A549 (cell line): Measurements from ENCODE around the gene PHYKPL. TPM values are rescaled to one million over a fixed set of nuclear protein-coding genes. Genes with fewer than 3 reads are reported as not detected.

Experiments
- ATAC-seq, 2 experiments: fragments of 200-7000 bp in 1 of 2; fragments of >200 bp in 1 of 2; cut with Nextera tagmentation in 1 of 2; cut with Tn5 transposase in 1 of 2; 3 replicates each; pipeline versions ENCODE4 v1.8.0 to v1.9.1; 2018 to 2020; ENCODE audit warnings: mild to moderate bottlenecking in 1 of 2, moderate library complexity in 1 of 2
- CTCF ChIA-PET: fragments of 300-600 bp; sonication (Branson Sonifier 250); formaldehyde crosslinking; extraction: SDS; loops from one replicate; lab custom pipeline; 2021; ENCODE audit warnings: antibody characterized with exemption, inconsistent platforms; lab: Yijun Ruan, JAX
- POLR2A ChIA-PET: fragments of 350-600 bp; formaldehyde crosslinking; extraction: SDS; loops from one replicate; lab custom pipeline; 2021; ENCODE audit warnings: antibody characterized with exemption, inconsistent platforms; lab: Yijun Ruan, JAX
- DNase-seq, 2 experiments: peaks; one replicate each; pipeline versions ENCODE4 v3.0.0 to v3.0.0-alpha.2; 2011 to 2016; ENCODE audit warnings: low read depth in 1 of 2, low spot score in 1 of 2
- FAIRE-seq: peaks from 2 replicates; lab custom pipeline; 2011; peaks lifted over from hg19 to GRCh38; lab: Jason Lieb, UNC
- H3K27ac ChIP-seq, 2 experiments: fragments of >200 bp; sonication (Bioruptor Twin); formaldehyde crosslinking; 3 replicates each; pipeline ENCODE4 v1.5.1; 2016 to 2017
- H3K4me1 ChIP-seq: fragments of >200 bp; sonication (Bioruptor Twin); formaldehyde crosslinking; 3 replicates; pipeline ENCODE4 v1.6.1; 2016
- H3K4me2 ChIP-seq: fragments of >200 bp; sonication (Bioruptor Twin); formaldehyde crosslinking; 3 replicates; pipeline ENCODE4 v1.6.1; 2016
- H3K4me3 ChIP-seq: fragments of >200 bp; sonication (Bioruptor Twin); formaldehyde crosslinking; 3 replicates; pipeline ENCODE4 v1.5.1; 2016
- H3K9me3 ChIP-seq: fragments of >200 bp; sonication (Bioruptor Twin); formaldehyde crosslinking; 3 replicates; pipeline ENCODE4 v1.6.1; 2016
- CBX2 ChIP-seq: fragments of 200-600 bp; sonication (generic); IDR thresholded peaks from 2 replicates; pipeline ENCODE4 v1.6.1; 2016; ENCODE audit warnings: low read depth, mild to moderate bottlenecking, borderline replicate concordance
- MAZ ChIP-seq: fragments of 150-350 bp; IDR thresholded peaks from 2 replicates; pipeline ENCODE4 v1.6.1; 2014; ENCODE audit warnings: antibody characterized with exemption, low read depth, low read length, borderline replicate concordance
- POLR2AphosphoS2 ChIP-seq: conservative IDR thresholded peaks from 2 replicates; pipeline ENCODE4 v1.6.1; 2012; ENCODE audit warnings: low read length, improper control_type of control experiment, inconsistent platforms
- RNF2 ChIP-seq: fragments of 200-600 bp; sonication (generic); IDR thresholded peaks from 2 replicates; pipeline ENCODE4 v1.6.1; 2016; ENCODE audit warnings: low read depth, mild to moderate bottlenecking, antibody characterized with exemption, moderate library complexity, borderline replicate concordance
- TP53 ChIP-seq: fragments of 250-450 bp; sonication (Bioruptor Pico); IDR thresholded peaks from 2 replicates; pipeline ENCODE4 v1.5.0; 2021; ENCODE audit warnings: mild to moderate bottlenecking, moderate library complexity
- WGBS: methylation state at CpG from one replicate; pipeline ENCODE4 v1.1.6; 2017; ENCODE audit errors: missing lambda C conversion rate; 5-methylcytosine and 5-hydroxymethylcytosine counted together
- polyA plus RNA-seq, 4 experiments: library from polyadenylated mRNA; depleted of rRNA in 3 of 4; stranded (reverse); fragments of >200 nt; fragmentation: RNase III in 1 of 4; extraction: RNeasy Plus Mini Kit Qiagen cat#74134 plus additional on column Dnase treatment in 1 of 4; gene quantifications; 2 replicates in 3 of 4; 3 replicates in 1 of 4; pipeline ENCODE4 v1.2.3, GENCODE V29; 2011 to 2017
- TF ChIP-seq, protein P1 (sequence below): fragments of 250-450 bp; sonication (Bioruptor Pico); IDR thresholded peaks from 2 replicates; pipeline ENCODE4 v1.5.0; 2021; ENCODE audit warnings: mild to moderate bottlenecking, moderate library complexity, borderline replicate concordance

The PHYKPL gene
- polyA plus RNA-seq, 2 of the 4 experiments (the other 2 are of a cell fraction), result 13.0 to 21.9 TPM

DNA sequence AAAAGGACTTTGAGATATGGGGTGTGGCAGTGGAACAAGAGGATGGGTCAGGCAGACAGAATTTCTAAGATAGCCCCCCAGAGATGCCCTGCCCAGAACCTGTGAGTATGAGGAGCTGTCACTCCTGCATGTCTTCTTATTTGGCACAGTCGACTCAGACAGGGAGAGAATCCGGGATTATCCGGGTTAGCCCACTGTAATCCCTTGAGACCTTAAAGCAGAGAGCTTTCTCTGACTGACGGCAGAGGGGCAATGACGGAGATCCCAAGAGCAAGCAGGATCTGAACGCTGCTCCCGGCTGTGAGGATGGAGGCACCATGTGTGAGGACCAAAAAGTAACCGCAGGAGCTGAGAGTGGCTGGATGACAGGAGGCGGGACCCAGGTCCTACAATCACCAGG is 70.1 kb downstream of the PHYKPL start:
- TF ChIP-seq RNF2 (no peak), CBX2 (no peak), POLR2AphosphoS2 (no peak)
- FAIRE-seq (no peak), DNase-seq (no peak), ATAC-seq (no peak)
- POLR2A ChIA-PET, result no interaction called here
- Histone ChIP-seq H3K4me2 (no peak overlapping the region), H3K4me3 (no peak overlapping the region), H3K4me1 (no peaks in the 10 kb centered on the region), H3K27ac (no peak overlapping the region), H3K9me3 (no peaks in the 10 kb centered on the region)
- CTCF ChIA-PET, result interaction anchor here (0.9 to 12.1 kb wide), 7 partner anchors 8 to 555 kb away, joined by 3 to 110 read pairs (median 4); partner anchors contain the start of gene NHP2
- 75% methylated on average over 9 of the region's 9 CpGs for WGBS

GRCh38 chr5:178160176-178160575 is 72.4 kb downstream of the PHYKPL start:
- FAIRE-seq (no peak), ATAC-seq (no peak), DNase-seq (no peak)
- Histone ChIP-seq H3K9me3 (no peaks in the 10 kb centered on the region), H3K4me2 (no peak overlapping the region), H3K4me3 (no peak overlapping the region), H3K4me1 (no peaks in the 10 kb centered on the region), H3K27ac (no peak overlapping the region)
- TF ChIP-seq, protein P1, sequence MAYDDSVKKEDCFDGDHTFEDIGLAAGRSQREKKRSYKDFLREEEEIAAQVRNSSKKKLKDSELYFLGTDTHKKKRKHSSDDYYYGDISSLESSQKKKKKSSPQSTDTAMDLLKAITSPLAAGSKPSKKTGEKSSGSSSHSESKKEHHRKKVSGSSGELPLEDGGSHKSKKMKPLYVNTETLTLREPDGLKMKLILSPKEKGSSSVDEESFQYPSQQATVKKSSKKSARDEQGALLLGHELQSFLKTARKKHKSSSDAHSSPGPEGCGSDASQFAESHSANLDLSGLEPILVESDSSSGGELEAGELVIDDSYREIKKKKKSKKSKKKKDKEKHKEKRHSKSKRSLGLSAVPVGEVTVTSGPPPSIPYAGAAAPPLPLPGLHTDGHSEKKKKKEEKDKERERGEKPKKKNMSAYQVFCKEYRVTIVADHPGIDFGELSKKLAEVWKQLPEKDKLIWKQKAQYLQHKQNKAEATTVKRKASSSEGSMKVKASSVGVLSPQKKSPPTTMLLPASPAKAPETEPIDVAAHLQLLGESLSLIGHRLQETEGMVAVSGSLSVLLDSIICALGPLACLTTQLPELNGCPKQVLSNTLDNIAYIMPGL (CRISPR knock-in tag), result no peak
- TF ChIP-seq TP53 (CRISPR knock-in tag) (no peak), MAZ (no peak)
- WGBS, result 83% methylated on average over 5 of the region's 5 CpGs
- ChIA-PET POLR2A (no interaction called here), CTCF (interaction anchor here (12.1 kb wide), 1 partner anchor 85 kb away, joined by 110 read pairs; no protein-coding TSS in a partner anchor)

Other genes starting within 250 kb of the PHYKPL start
- gene PROP1, start 236.6 kb downstream of the PHYKPL start, polyA plus RNA-seq (2011; rRNA removed), result not detected in 2 replicates
- not detected in 3 replicates for gene PROP1, start 236.6 kb downstream of the PHYKPL start, polyA plus RNA-seq (2017; fragmentation: RNase III; extraction: RNeasy Plus Mini Kit Qiagen cat#74134 plus additional on column Dnase treatment)
- gene N4BP3, start 119.3 kb downstream of the PHYKPL start, polyA plus RNA-seq (2011; rRNA removed), result 0.12 and 0.26 TPM in 2 replicates
- 0.15 to 0.25 TPM (median 0.15 TPM) in 3 replicates for gene N4BP3, start 119.3 kb downstream of the PHYKPL start, polyA plus RNA-seq (2017; fragmentation: RNase III; extraction: RNeasy Plus Mini Kit Qiagen cat#74134 plus additional on column Dnase treatment)
- gene RMND5B, start 101.8 kb downstream of the PHYKPL start, polyA plus RNA-seq (2011; rRNA removed), result 30.3 and 31.8 TPM in 2 replicates
- 18.1 to 20.2 TPM (median 19.4 TPM) in 3 replicates for gene RMND5B, start 101.8 kb downstream of the PHYKPL start, polyA plus RNA-seq (2017; fragmentation: RNase III; extraction: RNeasy Plus Mini Kit Qiagen cat#74134 plus additional on column Dnase treatment)
- 177 and 205 TPM in 2 replicates for gene NHP2, start 78.9 kb downstream of the PHYKPL start, polyA plus RNA-seq (2011; rRNA removed)
- 553 to 612 TPM (median 555 TPM) in 3 replicates for gene NHP2, start 78.9 kb downstream of the PHYKPL start, polyA plus RNA-seq (2017; fragmentation: RNase III; extraction: RNeasy Plus Mini Kit Qiagen cat#74134 plus additional on column Dnase treatment)
- not detected in 2 replicates for gene GMCL2, start 45.4 kb downstream of the PHYKPL start, polyA plus RNA-seq (2011; rRNA removed)
- gene GMCL2, start 45.4 kb downstream of the PHYKPL start, polyA plus RNA-seq (2017; fragmentation: RNase III; extraction: RNeasy Plus Mini Kit Qiagen cat#74134 plus additional on column Dnase treatment), result not detected in 3 replicates
- 140 and 200 TPM in 2 replicates for gene HNRNPAB, start 28.3 kb downstream of the PHYKPL start, polyA plus RNA-seq (2011; rRNA removed)
- gene HNRNPAB, start 28.3 kb downstream of the PHYKPL start, polyA plus RNA-seq (2017; fragmentation: RNase III; extraction: RNeasy Plus Mini Kit Qiagen cat#74134 plus additional on column Dnase treatment), result 338 to 354 TPM (median 352 TPM) in 3 replicates